Nephron (organoid): ENCODE data around the gene GPD1.

Source experiments
- H3K27ac Mint-ChIP-seq, 3 experiments: 2 replicates each; pipeline ENCODE4 v1.8.0; 2020; ENCODE audit warnings: mixed read lengths in 3 of 3, mild to moderate bottlenecking in 2 of 3, moderate library complexity in 1 of 3
- H3K27me3 Mint-ChIP-seq: 2 replicates; pipeline ENCODE4 v1.8.0; 2021; ENCODE audit warnings: low read depth, mild to moderate bottlenecking, moderate library complexity, mixed read lengths
- H3K36me3 Mint-ChIP-seq: 2 replicates; pipeline ENCODE4 v1.8.0; 2020; ENCODE audit warnings: low read depth, mixed read lengths
- H3K4me1 Mint-ChIP-seq: 2 replicates; pipeline ENCODE4 v1.8.0; 2020; ENCODE audit warnings: mixed read lengths
- H3K4me3 Mint-ChIP-seq, 3 experiments: 2 replicates each; pipeline ENCODE4 v1.8.0; 2020; ENCODE audit warnings: mild to moderate bottlenecking in 3 of 3, mixed read lengths in 3 of 3, moderate library complexity in 2 of 3
- H3K9me3 Mint-ChIP-seq: 2 replicates; pipeline ENCODE4 v1.8.0; 2020; ENCODE audit warnings: mixed read lengths
- CTCF ChIP-seq, 3 experiments: fragments of 200-600 bp; sonication (generic); IDR thresholded peaks; one replicate each; pipeline ENCODE4 v1.5.0; 2021; ENCODE audit warnings: antibody characterized with exemption in 3 of 3; ENCODE audit not compliant: unreplicated experiment in 3 of 3

The GPD1 gene

GRCh38 chr12:50099302-50100008, 4.4 kb upstream of the GPD1 start:
- peaks cover 28% of the 10 kb centered on the region for H3K4me1 Mint-ChIP-seq
- H3K9me3 Mint-ChIP-seq, result no peaks in the 10 kb centered on the region
- no peaks in the 10 kb centered on the region for H3K27me3 Mint-ChIP-seq
- H3K4me3 Mint-ChIP-seq, result no peak overlapping the region
- TF ChIP-seq CTCF (IDR thresholded peaks at IDR 0.05; ENCODE audit: unreplicated experiment in 3 of 3), result no peak
- H3K27ac Mint-ChIP-seq, result no peak overlapping the region
- peaks cover 67% of the 10 kb centered on the region for H3K36me3 Mint-ChIP-seq

GRCh38 chr12:50100561-50100960, 3.2 kb upstream of the GPD1 start:
- TF ChIP-seq CTCF (IDR thresholded peaks at IDR 0.05; ENCODE audit: unreplicated experiment in 3 of 3), result no peak
- Mint-ChIP-seq H3K27me3 (no peaks in the 10 kb centered on the region), H3K9me3 (no peaks in the 10 kb centered on the region), H3K4me3 (no peak overlapping the region), H3K36me3 (peaks cover 58% of the 10 kb centered on the region), H3K27ac (no peak overlapping the region), H3K4me1 (peaks cover 38% of the 10 kb centered on the region)

- Mint-ChIP-seq H3K27me3 (no peaks in the 10 kb centered on the region), H3K36me3 (peaks cover 47% of the 10 kb centered on the region), H3K4me3 (no peak overlapping the region), H3K4me1 (peaks cover 41% of the 10 kb centered on the region), H3K27ac (peak overlapping the region; percentile 59 to 89 (median 86)), H3K9me3 (no peaks in the 10 kb centered on the region)
- TF ChIP-seq CTCF (IDR thresholded peaks at IDR 0.05; ENCODE audit: unreplicated experiment in 3 of 3), result peak; percentile 51 to 59 (median 57)
Observed at GRCh38 chr12:50101663-50102062, 2.1 kb upstream of the GPD1 start.

GRCh38 chr12:50102131-50102531, 1.7 kb upstream of the GPD1 start:
- Mint-ChIP-seq H3K27me3 (no peaks in the 10 kb centered on the region), H3K27ac (peak overlapping the region; percentile 71 to 89 (median 86)), H3K9me3 (no peaks in the 10 kb centered on the region), H3K36me3 (peaks cover 43% of the 10 kb centered on the region), H3K4me1 (peaks cover 41% of the 10 kb centered on the region), H3K4me3 (no peak overlapping the region)
- no peak for TF ChIP-seq CTCF (IDR thresholded peaks at IDR 0.05; ENCODE audit: unreplicated experiment in 3 of 3)

GRCh38 chr12:50102646-50103309, 1.0 kb upstream of the GPD1 start:
- Mint-ChIP-seq H3K4me1 (peaks cover 41% of the 10 kb centered on the region), H3K36me3 (peaks cover 38% of the 10 kb centered on the region), H3K4me3 (no peak overlapping the region)

More at GRCh38 chr12:50102646-50103309, 1.0 kb upstream of the GPD1 start:
- no peak for TF ChIP-seq CTCF (IDR thresholded peaks at IDR 0.05; ENCODE audit: unreplicated experiment in 3 of 3)
- Mint-ChIP-seq H3K9me3 (no peaks in the 10 kb centered on the region), H3K27ac (peak overlapping the region; percentile 71 to 89 (median 71)), H3K27me3 (no peaks in the 10 kb centered on the region)
